Measurements from ENCODE around the gene JRKL. TPM values are rescaled to one million over a fixed set of nuclear protein-coding genes. Genes with fewer than 3 reads are reported as not detected.
A peak's percentile ranks its signal among the peaks of the same experiment; 100 is the strongest.

The JRKL gene
- total and polyA plus RNA-seq, 2 of the 13 experiments (the other 11 are each of a cell fraction or from before 2014, with no cell fraction given): 3.2 to 4.5 TPM

DNA sequence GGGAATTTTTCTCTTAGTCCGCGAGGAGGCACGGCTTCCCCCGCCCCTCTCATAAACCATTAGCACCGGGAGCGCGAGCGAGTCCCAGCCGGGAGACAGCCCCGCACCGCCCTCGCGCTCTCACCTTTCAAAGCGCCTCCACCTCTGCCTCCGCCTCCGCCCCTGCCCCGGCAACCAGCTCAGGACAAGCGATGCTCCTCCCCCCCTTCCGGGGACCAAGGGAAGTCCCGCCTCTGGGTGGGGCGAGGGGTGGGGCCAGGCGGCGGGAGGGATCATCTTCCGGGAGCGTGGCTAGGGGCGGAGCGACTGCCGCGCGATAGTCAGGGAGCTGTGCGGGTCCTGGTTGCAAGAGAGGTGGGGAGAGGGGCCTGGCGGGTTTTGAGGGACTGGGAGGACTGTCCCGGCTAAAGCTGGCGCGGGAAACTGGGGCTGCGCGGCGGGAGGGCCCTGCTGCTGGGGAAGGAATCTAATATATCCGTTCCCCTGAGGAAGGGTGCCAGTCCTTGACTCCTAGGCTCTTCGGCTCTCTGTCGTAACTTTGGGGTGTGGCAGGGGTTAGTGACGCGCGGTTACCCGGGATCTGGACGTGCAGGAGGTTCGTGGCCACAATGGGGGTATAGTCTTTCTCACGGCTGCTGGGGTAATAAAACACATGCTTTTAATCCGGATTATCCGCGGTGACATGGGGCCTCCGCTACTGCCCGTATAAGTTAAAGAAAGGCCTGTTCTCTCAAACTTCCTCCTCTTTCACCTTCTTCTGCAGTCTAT is at the start of gene JRKL, which contains the start of gene CCDC82 (continued):
- no peak for TF ChIP-seq HCFC1 (IDR thresholded peaks at IDR 0.05; ENCODE audit: low read depth, low read length)
- TF ChIP-seq, protein P1, sequence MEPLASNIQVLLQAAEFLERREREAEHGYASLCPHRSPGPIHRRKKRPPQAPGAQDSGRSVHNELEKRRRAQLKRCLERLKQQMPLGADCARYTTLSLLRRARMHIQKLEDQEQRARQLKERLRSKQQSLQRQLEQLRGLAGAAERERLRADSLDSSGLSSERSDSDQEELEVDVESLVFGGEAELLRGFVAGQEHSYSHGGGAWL (CRISPR knock-in tag; IDR thresholded peaks at IDR 0.05): no peak
- no peak; the same call in 1 of the 2 replicates for TF ChIP-seq SAFB2 (CRISPR knock-in tag; IDR thresholded peaks at IDR 0.05; ENCODE audit: borderline replicate concordance, low read depth)
- peak; percentile 77; the same call in 1 of the 2 replicates for TF ChIP-seq ZNF264 (CRISPR knock-in tag; IDR thresholded peaks at IDR 0.05)
- TF ChIP-seq, protein P2, sequence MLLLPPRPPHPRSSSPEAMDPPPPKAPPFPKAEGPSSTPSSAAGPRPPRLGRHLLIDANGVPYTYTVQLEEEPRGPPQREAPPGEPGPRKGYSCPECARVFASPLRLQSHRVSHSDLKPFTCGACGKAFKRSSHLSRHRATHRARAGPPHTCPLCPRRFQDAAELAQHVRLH (CRISPR knock-in tag; IDR thresholded peaks at IDR 0.05; ENCODE audit: borderline replicate concordance, low read depth): peak; percentile 84; the same call in 1 of the 2 replicates
- TF ChIP-seq ETV5 (CRISPR knock-in tag; IDR thresholded peaks at IDR 0.05; ENCODE audit: borderline replicate concordance): no peak
- TF ChIP-seq FOXA1 (IDR thresholded peaks at IDR 0.05): no peak
- TF ChIP-seq FOXA1 (CRISPR knock-in tag; IDR thresholded peaks at IDR 0.05): no peak
- no peak for TF ChIP-seq ZNF674 (CRISPR knock-in tag; IDR thresholded peaks at IDR 0.05; ENCODE audit: low read depth)
- TF ChIP-seq HMG20B (CRISPR knock-in tag; conservative IDR thresholded peaks at IDR 0.05): no peak
- TF ChIP-seq KLF13 (CRISPR knock-in tag; IDR thresholded peaks at IDR 0.05): no peak; the same call in 1 of the 2 replicates
- TF ChIP-seq TSC22D2 (CRISPR knock-in tag; IDR thresholded peaks at IDR 0.05; ENCODE audit: borderline replicate concordance): no peak
- no peak for TF ChIP-seq ZNF782 (CRISPR knock-in tag; IDR thresholded peaks at IDR 0.05; ENCODE audit: borderline replicate concordance)
- TF ChIP-seq ZNF367 (CRISPR knock-in tag; IDR thresholded peaks at IDR 0.05; ENCODE audit: borderline replicate concordance): peak; percentile 82; the same call in 1 of the 2 replicates
- TF ChIP-seq ZNF205 (CRISPR knock-in tag; IDR thresholded peaks at IDR 0.05): no peak
- no peak for TF ChIP-seq U2AF1 (optimal IDR thresholded peaks at IDR 0.05; ENCODE audit: low read depth, low read length)
- TF ChIP-seq TCF7 (IDR thresholded peaks at IDR 0.05; ENCODE audit: low read depth): no peak
- TF ChIP-seq GTF3A (CRISPR knock-in tag; conservative IDR thresholded peaks at IDR 0.05): no peak
- TF ChIP-seq ZNF12 (CRISPR knock-in tag; IDR thresholded peaks at IDR 0.05): no peak
- TF ChIP-seq ZNF256 (CRISPR knock-in tag; conservative IDR thresholded peaks at IDR 0.05): peak; percentile 62; the same call in 1 of the 2 replicates
- TF ChIP-seq ATAD3A (CRISPR knock-in tag; IDR thresholded peaks at IDR 0.05): no peak
- no peak; the same call in 1 of the 2 replicates for TF ChIP-seq IRF2 (CRISPR knock-in tag; IDR thresholded peaks at IDR 0.05)
- peak; percentile 74; the same call in 1 of the 2 replicates for TF ChIP-seq ZFP36L1 (CRISPR knock-in tag; IDR thresholded peaks at IDR 0.05)
- TF ChIP-seq, protein P3, sequence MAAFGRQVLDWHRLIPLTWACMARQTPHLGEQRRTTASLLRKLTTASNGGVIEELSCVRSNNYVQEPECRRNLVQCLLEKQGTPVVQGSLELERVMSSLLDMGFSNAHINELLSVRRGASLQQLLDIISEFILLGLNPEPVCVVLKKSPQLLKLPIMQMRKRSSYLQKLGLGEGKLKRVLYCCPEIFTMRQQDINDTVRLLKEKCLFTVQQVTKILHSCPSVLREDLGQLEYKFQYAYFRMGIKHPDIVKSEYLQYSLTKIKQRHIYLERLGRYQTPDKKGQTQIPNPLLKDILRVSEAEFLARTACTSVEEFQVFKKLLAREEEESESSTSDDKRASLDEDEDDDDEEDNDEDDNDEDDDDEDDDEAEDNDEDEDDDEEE (CRISPR knock-in tag; IDR thresholded peaks at IDR 0.05): no peak
- no peak for TF ChIP-seq ZNF775 (CRISPR knock-in tag; IDR thresholded peaks at IDR 0.05; ENCODE audit: borderline replicate concordance)
- TF ChIP-seq PAF1 (CRISPR knock-in tag; IDR thresholded peaks at IDR 0.05): no peak
- no peak; the same call in 1 of the 2 replicates for TF ChIP-seq NFE2L1 (CRISPR knock-in tag; IDR thresholded peaks at IDR 0.05; ENCODE audit: borderline replicate concordance)
- TF ChIP-seq ZNF652 (CRISPR knock-in tag; IDR thresholded peaks at IDR 0.05; ENCODE audit: borderline replicate concordance, low read depth): no peak
- TF ChIP-seq NR2C2 (CRISPR knock-in tag; IDR thresholded peaks at IDR 0.05; ENCODE audit: borderline replicate concordance): peak; percentile 84; the same call in 1 of the 2 replicates

Data from HepG2 (cell line).